Calu3 (cell line): Measurements from ENCODE around the gene ADARB1. TPM values are rescaled to one million over a fixed set of nuclear protein-coding genes. Genes with fewer than 3 reads are reported as not detected.

Experiments
- BruUV-seq: library from RNA; stranded (reverse); fragments of 400-500 nt; replicated peaks from 2 replicates; lab custom pipeline; 2021; lab: Mats Ljungman, UMichigan
- CTCF ChIA-PET: fragments of 300-600 bp; sonication (Branson Sonifier 250); formaldehyde crosslinking; loops from one replicate; lab custom pipeline; 2022; ENCODE audit warnings: antibody characterized with exemption; lab: Charles Lee
- DNase-seq: peaks from one replicate; pipeline ENCODE4 v3.0.0; 2022
- H3K27ac Mint-ChIP-seq: one replicate; pipeline ENCODE4 v1.8.0; 2022; ENCODE audit warnings: mixed read lengths; ENCODE audit not compliant: unreplicated experiment
- H3K27me3 Mint-ChIP-seq: one replicate; pipeline ENCODE4 v1.8.0; 2022; ENCODE audit warnings: mixed read lengths; ENCODE audit not compliant: unreplicated experiment
- H3K36me3 Mint-ChIP-seq: one replicate; pipeline ENCODE4 v1.8.0; 2022; ENCODE audit warnings: mild to moderate bottlenecking, moderate library complexity, mixed read lengths; ENCODE audit not compliant: insufficient read depth, unreplicated experiment
- H3K4me1 Mint-ChIP-seq: one replicate; pipeline ENCODE4 v1.8.0; 2022; ENCODE audit warnings: mild to moderate bottlenecking, low read depth, mixed read lengths; ENCODE audit not compliant: unreplicated experiment
- H3K4me3 Mint-ChIP-seq: one replicate; pipeline ENCODE4 v1.8.0; 2022; ENCODE audit warnings: mild to moderate bottlenecking, low read depth, moderate library complexity, mixed read lengths; ENCODE audit not compliant: unreplicated experiment
- H3K9me3 Mint-ChIP-seq: one replicate; pipeline ENCODE4 v1.8.0; 2022; ENCODE audit warnings: low read depth, mixed read lengths; ENCODE audit not compliant: unreplicated experiment
- CTCF ChIP-seq: fragments of 200-600 bp; IDR thresholded peaks from one replicate; pipeline ENCODE4 v1.8.0; 2022; ENCODE audit warnings: antibody characterized with exemption; ENCODE audit not compliant: unreplicated experiment
- intact Hi-C: fragments of 100-400 bp; cut with micrococcal nuclease; formaldehyde crosslinking; loops from one replicate; pipeline ENCODE4 v1.10.0; 2022; ENCODE audit not compliant: unreplicated experiment
- total RNA-seq: library from RNA; stranded (reverse); gene quantifications from 2 replicates; pipeline ENCODE4 v1.2.3, GENCODE V29; 2022

Gene ADARB1
- total RNA-seq, 1 experiment from 2014 or later = 2.8 TPM

GRCh38 chr21:45225741-45226327 lies 151.5 kb downstream of the ADARB1 start:
- Mint-ChIP-seq H3K9me3 (no peaks in the 10 kb centered on the region), H3K4me3 (no peak overlapping the region), H3K36me3 (no peaks in the 10 kb centered on the region), H3K4me1 (no peaks in the 10 kb centered on the region), H3K27me3 (peaks cover 52% of the 10 kb centered on the region), H3K27ac (no peak overlapping the region)
- TF ChIP-seq CTCF = no peak
- BruUV-seq = no TSS peak
- CTCF ChIA-PET = no interaction called here
- DNase-seq = no peak
- intact Hi-C loops = no loop called here

GRCh38 chr21:45226540-45227326 lies 152.4 kb downstream of the ADARB1 start:
- Mint-ChIP-seq H3K27ac (no peak overlapping the region), H3K4me1 (no peaks in the 10 kb centered on the region), H3K27me3 (peaks cover 50% of the 10 kb centered on the region), H3K9me3 (no peaks in the 10 kb centered on the region), H3K36me3 (no peaks in the 10 kb centered on the region), H3K4me3 (no peak overlapping the region)
- DNase-seq = no peak
- no peak for TF ChIP-seq CTCF
- intact Hi-C loops = no loop called here
- CTCF ChIA-PET = no interaction called here
- BruUV-seq = no TSS peak

- no peak for TF ChIP-seq CTCF
- H3K27me3 Mint-ChIP-seq = peaks cover 58% of the 10 kb centered on the region
- CTCF ChIA-PET = no interaction called here
- no peaks in the 10 kb centered on the region for H3K9me3 Mint-ChIP-seq
- intact Hi-C loops = no loop called here
- H3K4me1 Mint-ChIP-seq = no peaks in the 10 kb centered on the region
- H3K4me3 Mint-ChIP-seq = no peak overlapping the region
- no peaks in the 10 kb centered on the region for H3K36me3 Mint-ChIP-seq
- no peak for DNase-seq
- no peak overlapping the region for H3K27ac Mint-ChIP-seq
- no TSS peak for BruUV-seq
Observed at GRCh38 chr21:45227735-45228134, 153.4 kb downstream of the ADARB1 start.

GRCh38 chr21:45228171-45228641 lies 153.8 kb downstream of the ADARB1 start:
- DNase-seq = peak; percentile 12
- Mint-ChIP-seq H3K4me1 (no peaks in the 10 kb centered on the region), H3K9me3 (no peaks in the 10 kb centered on the region), H3K4me3 (no peak overlapping the region), H3K27ac (no peak overlapping the region), H3K36me3 (no peaks in the 10 kb centered on the region), H3K27me3 (peaks cover 58% of the 10 kb centered on the region)
- CTCF ChIA-PET = no interaction called here
- TF ChIP-seq CTCF = no peak
- BruUV-seq = no TSS peak
- intact Hi-C loops = no loop called here
